Ascending aorta (tissue), 2 donors: Measurements from ENCODE around the gene KRTAP10-3. TPM values are rescaled to one million over a fixed set of nuclear protein-coding genes. Genes with fewer than 3 reads are reported as not detected.

Source experiments
- DNase-seq, 2 donors: peaks; one replicate each; pipeline ENCODE4 v3.0.0-alpha.2; 2019; ENCODE audit warnings: low spot score in 2 of 2
- H3K27ac ChIP-seq, 2 donors: fragments of 200-600 bp; sonication (generic); one replicate each; pipeline ENCODE4 v1.5.1; 2016 to 2017; ENCODE audit warnings: mild to moderate bottlenecking in 1 of 2
- H3K27me3 ChIP-seq: fragments of 200-600 bp; sonication (generic); one replicate; pipeline ENCODE4 v1.5.1; 2017
- H3K36me3 ChIP-seq, 2 donors: fragments of 200-600 bp; sonication (generic); one replicate each; pipeline ENCODE4 v1.5.1; 2016
- H3K4me1 ChIP-seq, 2 donors: fragments of 200-600 bp; sonication (generic); one replicate each; pipeline ENCODE4 v1.5.1; 2016 to 2017; ENCODE audit warnings: mild to moderate bottlenecking in 1 of 2
- H3K4me3 ChIP-seq, 2 donors: fragments of 200-600 bp; sonication (generic); one replicate each; pipeline ENCODE4 v1.5.1; 2016 to 2017; ENCODE audit warnings: mild to moderate bottlenecking in 1 of 2
- H3K9me3 ChIP-seq, 2 donors: fragments of 200-600 bp; sonication (generic); one replicate each; pipeline ENCODE4 v1.5.1; 2016
- CTCF ChIP-seq, 3 experiments: fragments of 200-600 bp in 2 of 3; fragments of 450-650 bp in 1 of 3; sonication (generic) in 2 of 3; IDR thresholded peaks; one replicate each; pipeline ENCODE4 v1.5.1; 2016 to 2019; ENCODE audit warnings: antibody characterized with exemption in 3 of 3, mild to moderate bottlenecking in 1 of 3, moderate library complexity in 1 of 3
- intact Hi-C: fragments of 100-400 bp; cut with DNase I; formaldehyde crosslinking; loops from one replicate; pipeline ENCODE4 v1.15.1; 2023
- total RNA-seq: library from RNA; depleted of rRNA; stranded (reverse); fragments of >200 nt; gene quantifications from one replicate; pipeline ENCODE4 v1.1.0, GENCODE V29; 2016

KRTAP10-3 gene
- total RNA-seq, 1 donor from 2014 or later, result not detected

GRCh38 chr21:44519346-44520325, 39.0 kb downstream of the KRTAP10-3 start:
- Histone ChIP-seq H3K36me3 (no peaks in the 10 kb centered on the region), H3K27me3 (no peaks in the 10 kb centered on the region), H3K27ac (no peak overlapping the region), H3K4me3 (no peak overlapping the region), H3K9me3 (no peaks in the 10 kb centered on the region), H3K4me1 (no peaks in the 10 kb centered on the region)
- DNase-seq, result no peak
- intact Hi-C loops, result no loop called here
- TF ChIP-seq CTCF (IDR thresholded peaks at IDR 0.05), result no peak

GRCh38 chr21:44518686-44519085, 39.9 kb downstream of the KRTAP10-3 start:
- TF ChIP-seq CTCF (IDR thresholded peaks at IDR 0.05), result no peak

GRCh38 chr21:44517175-44517899, 41.3 kb downstream of the KRTAP10-3 start:
- intact Hi-C loops, result no loop called here
- Histone ChIP-seq H3K4me3 (no peak overlapping the region), H3K27me3 (no peaks in the 10 kb centered on the region), H3K9me3 (no peaks in the 10 kb centered on the region), H3K4me1 (no peaks in the 10 kb centered on the region), H3K36me3 (no peaks in the 10 kb centered on the region), H3K27ac (no peak overlapping the region)
- TF ChIP-seq CTCF (IDR thresholded peaks at IDR 0.05), result no peak
- DNase-seq, result no peak

More at GRCh38 chr21:44518686-44519085, 39.9 kb downstream of the KRTAP10-3 start:
- H3K9me3 ChIP-seq, result no peaks in the 10 kb centered on the region
- DNase-seq, result no peak
- H3K27ac ChIP-seq, result no peak overlapping the region
- H3K4me3 ChIP-seq, result no peak overlapping the region
- no peaks in the 10 kb centered on the region for H3K27me3 ChIP-seq
- H3K4me1 ChIP-seq, result no peaks in the 10 kb centered on the region
- H3K36me3 ChIP-seq, result no peaks in the 10 kb centered on the region
- intact Hi-C loops, result no loop called here

- H3K27ac ChIP-seq, result no peak overlapping the region
- no peaks in the 10 kb centered on the region for H3K4me1 ChIP-seq
- no peaks in the 10 kb centered on the region for H3K36me3 ChIP-seq
- no peak overlapping the region for H3K4me3 ChIP-seq
- no peaks in the 10 kb centered on the region for H3K9me3 ChIP-seq
- no peak for DNase-seq
- intact Hi-C loops, result no loop called here
- no peaks in the 10 kb centered on the region for H3K27me3 ChIP-seq
- no peak for TF ChIP-seq CTCF (IDR thresholded peaks at IDR 0.05)
Measured at GRCh38 chr21:44516828-44517174, 41.8 kb downstream of the KRTAP10-3 start.

- no peaks in the 10 kb centered on the region for H3K36me3 ChIP-seq
- H3K4me3 ChIP-seq, result no peak overlapping the region
- H3K9me3 ChIP-seq, result no peaks in the 10 kb centered on the region
- intact Hi-C loops, result no loop called here
- H3K27me3 ChIP-seq, result no peaks in the 10 kb centered on the region
- H3K4me1 ChIP-seq, result no peaks in the 10 kb centered on the region
- no peak for TF ChIP-seq CTCF (IDR thresholded peaks at IDR 0.05)
- no peak overlapping the region for H3K27ac ChIP-seq
- no peak for DNase-seq
Measured at GRCh38 chr21:44516342-44516741, 42.3 kb downstream of the KRTAP10-3 start.
